ENCODE results near the gene ACVR1C.

DNA sequence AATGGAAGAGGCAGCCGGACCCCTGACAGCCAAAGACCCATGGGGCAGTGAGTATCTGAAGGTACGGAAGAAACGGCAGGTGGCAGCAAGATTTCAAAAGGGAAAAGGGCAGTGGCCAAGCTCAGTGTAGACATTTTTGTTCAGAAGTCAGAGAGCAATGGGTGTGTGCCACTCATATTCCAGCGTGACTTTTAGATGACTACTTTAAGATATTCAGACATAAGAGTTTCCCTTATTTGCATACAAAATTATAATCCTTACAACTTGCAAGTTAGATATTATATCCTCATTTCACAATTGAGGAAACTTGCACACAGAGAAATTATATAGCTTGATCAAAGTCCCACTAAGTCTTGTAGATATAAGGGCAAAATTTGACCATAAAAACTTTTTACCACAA is 124.0 kb downstream of the ACVR1C start:
- no peak for TF ChIP-seq POLR2AphosphoS5 (IDR thresholded peaks at IDR 0.05)
- no peak for TF ChIP-seq POLR2A (IDR thresholded peaks at IDR 0.05)
